ENCODE results near the gene TSPOAP1. TPM values are rescaled to one million over a fixed set of nuclear protein-coding genes. Genes with fewer than 3 reads are reported as not detected.
A peak's percentile ranks its signal among the peaks of the same experiment; 100 is the strongest.

The TSPOAP1 gene
- total RNA-seq, 2 experiments from 2014 or later: 17.8 to 19.5 TPM

GRCh38 chr17:58339755-58340404, 11.3 kb upstream of the TSPOAP1 start:
- H3K4me1 Mint-ChIP-seq (ENCODE audit: low read depth): peaks cover 99% of the 10 kb centered on the region
- H3K4me3 Mint-ChIP-seq: peak overlapping the region; percentile 90
- peak overlapping the region; percentile 84 for H3K27ac Mint-ChIP-seq
- ChIA-PET CTCF (interaction anchor here (0.9 to 9.0 kb wide), 3 partner anchors 12 to 20 kb away, joined by 3 to 211 read pairs (median 10); partner anchors contain the start of genes SUPT4H1 and TSPOAP1), POLR2A (interaction anchor here (1.1 to 18.5 kb wide), 5 partner anchors 16 to 121 kb away, joined by 3 to 1359 read pairs (median 35); partner anchors contain the start of genes MKS1, RNF43, SUPT4H1 and TSPOAP1)
- H3K36me3 Mint-ChIP-seq (ENCODE audit: low read depth): peaks cover 57% of the 10 kb centered on the region
- no peaks in the 10 kb centered on the region for H3K27me3 ChIP-seq (ENCODE audit: control insufficient read depth in 1 of 2, insufficient read depth in 2 of 2, low read length in 2 of 2)
- H3K9me3 Mint-ChIP-seq: no peaks in the 10 kb centered on the region
- peak overlapping the region; percentile 84 for H3K4me3 ChIP-seq (ENCODE audit: low read length)
- peak overlapping the region; percentile 97 to 98 for H3K27ac ChIP-seq (ENCODE audit: low read depth in 1 of 2, low read length in 2 of 2)
- peaks cover 100% of the 10 kb centered on the region for H3K4me1 ChIP-seq (ENCODE audit: insufficient read depth, low read length)
- H3K36me3 ChIP-seq (ENCODE audit: insufficient read depth, low read length): peaks cover 10% of the 10 kb centered on the region
- ATAC-seq (ENCODE audit: poor library complexity): no peak
- intact Hi-C loops (cut with DNase I, micrococcal nuclease): loop anchor here (1.0 to 10.0 kb wide), 9 partner anchors 11 to 1255 kb away; partner anchors contain the start of genes AKAP1 (in 1 of the 2), MRPS23 (in 1 of the 2), MTMR4 (in 1 of the 2) and SMG8 (in 1 of the 2)
- DNase-seq: peak in 3 of 14 experiments; percentile 25 to 70 (median 62)
- no peaks in the 10 kb centered on the region for H3K27me3 Mint-ChIP-seq
- no peak for TF ChIP-seq CTCF (IDR thresholded peaks at IDR 0.05)
- H3K9me3 ChIP-seq (ENCODE audit: control insufficient read depth in 1 of 2, insufficient read depth in 1 of 2, low read length in 2 of 2): no peaks in the 10 kb centered on the region

GRCh38 chr17:58338841-58339754, 10.5 kb upstream of the TSPOAP1 start:
- Histone ChIP-seq H3K27me3 (ENCODE audit: control insufficient read depth in 1 of 2, insufficient read depth in 2 of 2, low read length in 2 of 2) (no peaks in the 10 kb centered on the region), H3K4me1 (ENCODE audit: insufficient read depth, low read length) (peaks cover 100% of the 10 kb centered on the region), H3K27ac (ENCODE audit: low read depth in 1 of 2, low read length in 2 of 2) (peak overlapping the region; percentile 97 to 98), H3K9me3 (ENCODE audit: control insufficient read depth in 1 of 2, insufficient read depth in 1 of 2, low read length in 2 of 2) (no peaks in the 10 kb centered on the region), H3K4me3 (ENCODE audit: low read length) (peak overlapping the region; percentile 84), H3K36me3 (ENCODE audit: insufficient read depth, low read length) (peaks cover 10% of the 10 kb centered on the region)
- no peaks in the 10 kb centered on the region for H3K9me3 Mint-ChIP-seq
- TF ChIP-seq CTCF (IDR thresholded peaks at IDR 0.05): no peak
- no peaks in the 10 kb centered on the region for H3K27me3 Mint-ChIP-seq
- intact Hi-C loops (cut with DNase I, micrococcal nuclease): loop anchor here (1.0 to 10.0 kb wide), 7 partner anchors 10 to 1254 kb away; partner anchors contain the start of genes AKAP1 (in 1 of the 2), MRPS23 (in 1 of the 2), MTMR4 (in 1 of the 2) and TRIM37 (in 1 of the 2)
- ChIA-PET POLR2A (interaction anchor here (1.3 to 18.5 kb wide), 6 partner anchors 7 to 332 kb away, joined by 3 to 1359 read pairs (median 90); partner anchors contain the start of genes MKS1, RNF43, SRSF1 and SUPT4H1), CTCF (interaction anchor here (0.9 to 9.0 kb wide), 4 partner anchors 11 to 90 kb away, joined by 3 to 211 read pairs (median 7); partner anchors contain the start of genes RNF43 and TSPOAP1)
- peaks cover 49% of the 10 kb centered on the region for H3K36me3 Mint-ChIP-seq (ENCODE audit: low read depth)
- ATAC-seq (ENCODE audit: poor library complexity): no peak
- peak overlapping the region; percentile 90 for H3K4me3 Mint-ChIP-seq
- peak overlapping the region; percentile 84 for H3K27ac Mint-ChIP-seq
- peaks cover 99% of the 10 kb centered on the region for H3K4me1 Mint-ChIP-seq (ENCODE audit: low read depth)
- DNase-seq: peak in 6 of 14 experiments; percentile 14 to 65 (median 56)

GRCh38 chr17:58338454-58338840, 9.9 kb upstream of the TSPOAP1 start:
- CTCF ChIA-PET: interaction anchor here (1.0 to 3.6 kb wide), 5 partner anchors 11 to 89 kb away, joined by 3 to 39 read pairs (median 7); partner anchors contain the start of genes RNF43 and TSPOAP1
- Mint-ChIP-seq H3K4me3 (peak overlapping the region; percentile 90), H3K27ac (peak overlapping the region; percentile 84), H3K4me1 (ENCODE audit: low read depth) (peaks cover 98% of the 10 kb centered on the region), H3K27me3 (no peaks in the 10 kb centered on the region), H3K9me3 (no peaks in the 10 kb centered on the region), H3K36me3 (ENCODE audit: low read depth) (peaks cover 44% of the 10 kb centered on the region)
- H3K4me1 ChIP-seq (ENCODE audit: insufficient read depth, low read length): peaks cover 100% of the 10 kb centered on the region
- H3K36me3 ChIP-seq (ENCODE audit: insufficient read depth, low read length): peaks cover 10% of the 10 kb centered on the region
- DNase-seq (no peak), ATAC-seq (ENCODE audit: poor library complexity) (peak; percentile 0)
- intact Hi-C loops (cut with DNase I, micrococcal nuclease): loop anchor here (10.0 kb wide), 6 partner anchors 176 to 1254 kb away; partner anchors contain the start of genes AKAP1 (in 1 of the 2), MRPS23 (in 1 of the 2), MTMR4 (in 1 of the 2) and TRIM37 (in 1 of the 2)
- POLR2A ChIA-PET: interaction anchor here (0.9 to 18.5 kb wide), 10 partner anchors 7 to 1369 kb away, joined by 3 to 1359 read pairs (median 8); partner anchors contain the start of genes DYNLL2, HSF5, PTRH2 and RNF43
- no peaks in the 10 kb centered on the region for H3K9me3 ChIP-seq (ENCODE audit: control insufficient read depth in 1 of 2, insufficient read depth in 1 of 2, low read length in 2 of 2)
- no peak for TF ChIP-seq CTCF (IDR thresholded peaks at IDR 0.05)
- peak overlapping the region; percentile 84 for H3K4me3 ChIP-seq (ENCODE audit: low read length)
- H3K27ac ChIP-seq (ENCODE audit: low read depth in 1 of 2, low read length in 2 of 2): peak overlapping the region; percentile 97 to 98
- no peaks in the 10 kb centered on the region for H3K27me3 ChIP-seq (ENCODE audit: control insufficient read depth in 1 of 2, insufficient read depth in 2 of 2, low read length in 2 of 2)
